B cell (primary cell): ENCODE measurements around the gene POLRMT. TPM values are rescaled to one million over a fixed set of nuclear protein-coding genes. Genes with fewer than 3 reads are reported as not detected.

Experiments used
- ATAC-seq: fragments of 200-7000 bp; cut with Tn5 transposase; one replicate; pipeline ENCODE4 v1.10.0; 2021; ENCODE audit warnings: low read depth, mild to moderate bottlenecking, moderate number of reproducible peaks, moderate library complexity
- CTCF ChIA-PET: fragments of 350-600 bp; sonication (Branson Sonifier 250); formaldehyde crosslinking; loops from one replicate; lab custom pipeline; 2021; ENCODE audit warnings: antibody characterized with exemption, inconsistent platforms; lab: Charles Lee
- POLR2A ChIA-PET: fragments of 350-600 bp; sonication (Branson Sonifier 250); formaldehyde crosslinking; loops from one replicate; lab custom pipeline; 2021; ENCODE audit warnings: antibody characterized with exemption; lab: Charles Lee
- DNase-seq: peaks from one replicate; pipeline ENCODE4 v3.0.0; 2013
- H2AFZ ChIP-seq: 2 replicates; pipeline ENCODE4 v1.6.1; 2012; ENCODE audit warnings: mild to moderate bottlenecking, low read depth, low read length; ENCODE audit not compliant: insufficient read depth, poor library complexity, severe bottlenecking
- H3K27ac ChIP-seq, 2 donors: 1 replicate in 1 of 2; 2 replicates in 1 of 2; pipeline ENCODE4 v1.5.1; 2012 to 2013; ENCODE audit warnings: low read length in 2 of 2, mild to moderate bottlenecking in 2 of 2, moderate library complexity in 1 of 2
- H3K27me3 ChIP-seq, 4 experiments: fragments of 200-600 bp in 1 of 4; sonication (generic) in 1 of 4; replicated peaks in 1 of 4; 1 replicate in 2 of 4; 2 replicates in 2 of 4; pipeline versions ENCODE4 v1.6.1 to v1.7.0; 2013 to 2016; ENCODE audit warnings: low read length in 3 of 4, mild to moderate bottlenecking in 2 of 4, mixed read lengths in 1 of 4, moderate library complexity in 1 of 4; ENCODE audit not compliant: insufficient read depth in 4 of 4, control insufficient read depth in 3 of 4; ENCODE audit errors: control extremely low read depth in 1 of 4
- H3K36me3 ChIP-seq, 2 experiments: replicated peaks in 1 of 2; 1 replicate in 1 of 2; 2 replicates in 1 of 2; pipeline versions ENCODE4 v1.6.1 to v1.7.1; 2013; ENCODE audit warnings: low read length in 1 of 2; ENCODE audit not compliant: insufficient read depth in 2 of 2, control insufficient read depth in 1 of 2; ENCODE audit errors: control extremely low read depth in 1 of 2, extremely low read depth in 1 of 2
- H3K4me1 ChIP-seq, 2 donors: fragments of 200-600 bp in 1 of 2; sonication (generic) in 1 of 2; 1 replicate in 1 of 2; 2 replicates in 1 of 2; pipeline versions ENCODE4 v1.5.1 to v1.6.1; 2013 to 2017; ENCODE audit warnings: low read length in 2 of 2; ENCODE audit not compliant: control insufficient read depth in 2 of 2, insufficient read depth in 2 of 2
- H3K4me2 ChIP-seq: replicated peaks from 2 replicates; pipeline ENCODE3; 2012; ENCODE audit warnings: mild to moderate bottlenecking, low read depth, low read length; ENCODE audit not compliant: poor library complexity, severe bottlenecking
- H3K4me3 ChIP-seq, 5 experiments: fragments of 200-600 bp in 1 of 5; sonication (generic) in 1 of 5; 1 replicate in 3 of 5; 2 replicates in 2 of 5; pipeline versions ENCODE4 v1.5.1 to v1.7.0; 2011 to 2016; ENCODE audit warnings: low read length in 4 of 5, mild to moderate bottlenecking in 4 of 5, low read depth in 2 of 5, control low read depth in 1 of 5, moderate library complexity in 1 of 5; ENCODE audit not compliant: insufficient read depth in 1 of 5; ENCODE audit errors: control extremely low read depth in 1 of 5, extremely low read depth in 1 of 5
- H3K79me2 ChIP-seq: fragments of 200-600 bp; sonication (generic); one replicate; pipeline ENCODE4 v1.6.0; 2016; ENCODE audit warnings: low read length; ENCODE audit not compliant: control insufficient read depth, insufficient read depth
- H3K9ac ChIP-seq: fragments of 200-600 bp; sonication (generic); 2 replicates; pipeline ENCODE4 v1.6.1; 2017; ENCODE audit warnings: mild to moderate bottlenecking, low read length, moderate library complexity
- H3K9me3 ChIP-seq, 3 donors: one replicate each; pipeline versions ENCODE4 v1.6.1 to v1.7.1; 2013; ENCODE audit warnings: low read length in 2 of 3; ENCODE audit not compliant: control insufficient read depth in 2 of 3, insufficient read depth in 1 of 3; ENCODE audit errors: control extremely low read depth in 1 of 3
- H4K20me1 ChIP-seq: 2 replicates; pipeline ENCODE4 v1.6.0; 2012; ENCODE audit warnings: mild to moderate bottlenecking, low read length; ENCODE audit not compliant: insufficient read depth, control insufficient read depth, poor library complexity, severe bottlenecking
- H3K27ac Mint-ChIP-seq: one replicate; pipeline ENCODE4 v1.8.0; 2021; ENCODE audit warnings: mixed read lengths
- H3K27me3 Mint-ChIP-seq: one replicate; pipeline ENCODE4 v1.8.0; 2021; ENCODE audit warnings: mixed read lengths
- H3K4me1 Mint-ChIP-seq: one replicate; pipeline ENCODE4 v1.8.0; 2021; ENCODE audit warnings: mixed read lengths
- H3K4me3 Mint-ChIP-seq: one replicate; pipeline ENCODE4 v1.8.0; 2021; ENCODE audit warnings: mixed read lengths
- H3K9me3 Mint-ChIP-seq: one replicate; pipeline ENCODE4 v1.8.0; 2022; ENCODE audit warnings: mixed read lengths; ENCODE audit not compliant: insufficient read depth
- EZH2 ChIP-seq: IDR thresholded peaks from 2 replicates; pipeline ENCODE4 v1.6.1; 2012; ENCODE audit warnings: borderline replicate concordance, low read depth, mild to moderate bottlenecking, moderate library complexity, low read length; ENCODE audit not compliant: insufficient read depth, poor library complexity, severe bottlenecking
- WGBS: methylation state at CpG from one replicate; pipeline ENCODE4 v1.1.5; 2013; ENCODE audit warnings: missing lambda C conversion rate; ENCODE audit not compliant: insufficient coverage; 5-methylcytosine and 5-hydroxymethylcytosine counted together
- intact Hi-C: fragments of 100-400 bp; cut with micrococcal nuclease; formaldehyde crosslinking; loops from one replicate; pipeline ENCODE4 v1.10.0; 2022
- polyA plus RNA-seq: library from polyadenylated mRNA; depleted of rRNA; stranded (reverse); fragments of >200 nt; gene quantifications from 2 replicates; pipeline ENCODE4 v1.2.3, GENCODE V29; 2012
- total RNA-seq, 2 donors: library from RNA; stranded (reverse); fragments of 120-200 nt in 1 of 2; gene quantifications; 1 replicate in 1 of 2; 2 replicates in 1 of 2; pipeline versions ENCODE4 v1.2.3 to v1.2.4, GENCODE V29; 2013 to 2022
- TF ChIP-seq, protein P1 (sequence below): fragments of 200-600 bp; IDR thresholded peaks from one replicate; pipeline ENCODE4 v1.8.0; 2022; ENCODE audit warnings: antibody characterized with exemption, mild to moderate bottlenecking

The POLRMT gene
- total and polyA plus RNA-seq, 2 donors (not counting 1 experiment from before 2014, with no cell fraction given): 77.8 to 98.0 TPM

DNA sequence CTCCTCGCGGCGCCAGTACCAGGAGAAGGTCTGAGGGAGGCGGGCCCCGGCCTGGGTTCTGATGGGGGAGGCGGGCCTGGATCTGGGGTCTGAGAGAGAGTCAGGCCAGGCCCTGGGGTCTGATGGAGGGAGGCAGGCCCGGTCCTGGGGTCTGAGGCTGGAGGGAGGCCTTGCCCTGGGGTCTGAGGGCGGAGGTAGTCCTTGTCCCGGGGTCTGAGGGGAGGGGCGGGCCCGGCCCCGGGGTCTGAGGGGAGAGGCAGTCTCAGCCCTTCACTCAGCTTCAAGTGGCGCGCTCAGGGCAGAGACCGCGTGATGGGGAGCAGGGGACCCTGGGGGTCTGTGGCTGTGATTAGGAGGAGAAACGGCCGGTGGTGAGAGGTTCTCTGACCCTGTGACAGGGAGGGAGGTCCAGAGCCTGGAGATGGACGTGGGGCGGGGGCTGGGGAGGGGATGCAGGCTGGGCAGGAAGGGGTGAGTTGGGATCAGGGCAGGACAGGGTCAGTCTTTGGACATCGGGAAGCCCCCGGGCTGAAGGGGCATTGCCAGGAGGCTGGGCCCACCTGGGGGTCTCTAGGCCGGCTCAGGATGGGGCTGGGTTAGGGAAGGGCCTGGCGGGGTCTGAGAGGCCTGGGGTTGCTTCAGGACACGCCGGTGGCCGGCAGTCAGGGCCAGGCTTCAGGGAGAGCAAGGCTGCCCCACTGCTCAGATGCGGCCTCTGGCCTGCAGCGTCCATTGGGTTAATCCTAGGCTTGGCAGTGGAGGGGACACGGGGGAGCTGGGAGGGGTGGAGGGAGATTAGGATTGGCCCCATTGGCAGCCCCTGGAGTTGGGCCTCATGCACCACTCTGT, 25.0 kb downstream of the POLRMT start:
- H3K27me3 ChIP-seq: peaks cover 0 to 2% (median 0%) of the 10 kb centered on the region in 4 experiments
- H3K27ac ChIP-seq: no peak overlapping the region
- Mint-ChIP-seq H3K27ac (no peak overlapping the region), H3K4me3 (no peak overlapping the region), H3K4me1 (peaks cover 11% of the 10 kb centered on the region), H3K27me3 (no peaks in the 10 kb centered on the region), H3K9me3 (no peaks in the 10 kb centered on the region)
- no peaks in the 10 kb centered on the region for H3K36me3 ChIP-seq
- no peaks in the 10 kb centered on the region for H4K20me1 ChIP-seq
- ATAC-seq: no peak
- DNase-seq: no peak
- H3K9ac ChIP-seq: no peak overlapping the region
- TF ChIP-seq, protein P1, sequence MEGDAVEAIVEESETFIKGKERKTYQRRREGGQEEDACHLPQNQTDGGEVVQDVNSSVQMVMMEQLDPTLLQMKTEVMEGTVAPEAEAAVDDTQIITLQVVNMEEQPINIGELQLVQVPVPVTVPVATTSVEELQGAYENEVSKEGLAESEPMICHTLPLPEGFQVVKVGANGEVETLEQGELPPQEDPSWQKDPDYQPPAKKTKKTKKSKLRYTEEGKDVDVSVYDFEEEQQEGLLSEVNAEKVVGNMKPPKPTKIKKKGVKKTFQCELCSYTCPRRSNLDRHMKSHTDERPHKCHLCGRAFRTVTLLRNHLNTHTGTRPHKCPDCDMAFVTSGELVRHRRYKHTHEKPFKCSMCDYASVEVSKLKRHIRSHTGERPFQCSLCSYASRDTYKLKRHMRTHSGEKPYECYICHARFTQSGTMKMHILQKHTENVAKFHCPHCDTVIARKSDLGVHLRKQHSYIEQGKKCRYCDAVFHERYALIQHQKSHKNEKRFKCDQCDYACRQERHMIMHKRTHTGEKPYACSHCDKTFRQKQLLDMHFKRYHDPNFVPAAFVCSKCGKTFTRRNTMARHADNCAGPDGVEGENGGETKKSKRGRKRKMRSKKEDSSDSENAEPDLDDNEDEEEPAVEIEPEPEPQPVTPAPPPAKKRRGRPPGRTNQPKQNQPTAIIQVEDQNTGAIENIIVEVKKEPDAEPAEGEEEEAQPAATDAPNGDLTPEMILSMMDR: no peak
- TF ChIP-seq EZH2: no peak
- no peak overlapping the region for H2AFZ ChIP-seq
- peaks cover 0 to 5% (median 0%) of the 10 kb centered on the region in 3 donors for H3K9me3 ChIP-seq
- H3K4me1 ChIP-seq: peaks cover 11 to 30% of the 10 kb centered on the region in 2 donors
- no peaks in the 10 kb centered on the region for H3K79me2 ChIP-seq
- no peak overlapping the region for H3K4me3 ChIP-seq
- intact Hi-C loops: no loop called here
- ChIA-PET CTCF (no interaction called here), POLR2A (no interaction called here)
- H3K4me2 ChIP-seq: no peak overlapping the region
- WGBS: 90% methylated on average over 26 of the region's 30 CpGs
